DOHH2 (cell line): Measurements from ENCODE around the gene NOD1.
A peak's percentile ranks its signal among the peaks of the same experiment; 100 is the strongest.

Experiments
- CTCF ChIP-seq: fragments of 200-600 bp; sonication (generic); IDR thresholded peaks from one replicate; pipeline ENCODE4 v1.5.1; 2014; ENCODE audit warnings: antibody characterized with exemption, mild to moderate bottlenecking, low read depth, low read length; ENCODE audit not compliant: poor library complexity, severe bottlenecking
- EZH2phosphoT487 ChIP-seq: fragments of 200-600 bp; sonication (generic); IDR thresholded peaks from 2 replicates; pipeline ENCODE4 v1.6.1; 2017; ENCODE audit warnings: borderline replicate concordance, mild to moderate bottlenecking, antibody characterized with exemption, low read length, moderate library complexity, mixed read lengths

DNA sequence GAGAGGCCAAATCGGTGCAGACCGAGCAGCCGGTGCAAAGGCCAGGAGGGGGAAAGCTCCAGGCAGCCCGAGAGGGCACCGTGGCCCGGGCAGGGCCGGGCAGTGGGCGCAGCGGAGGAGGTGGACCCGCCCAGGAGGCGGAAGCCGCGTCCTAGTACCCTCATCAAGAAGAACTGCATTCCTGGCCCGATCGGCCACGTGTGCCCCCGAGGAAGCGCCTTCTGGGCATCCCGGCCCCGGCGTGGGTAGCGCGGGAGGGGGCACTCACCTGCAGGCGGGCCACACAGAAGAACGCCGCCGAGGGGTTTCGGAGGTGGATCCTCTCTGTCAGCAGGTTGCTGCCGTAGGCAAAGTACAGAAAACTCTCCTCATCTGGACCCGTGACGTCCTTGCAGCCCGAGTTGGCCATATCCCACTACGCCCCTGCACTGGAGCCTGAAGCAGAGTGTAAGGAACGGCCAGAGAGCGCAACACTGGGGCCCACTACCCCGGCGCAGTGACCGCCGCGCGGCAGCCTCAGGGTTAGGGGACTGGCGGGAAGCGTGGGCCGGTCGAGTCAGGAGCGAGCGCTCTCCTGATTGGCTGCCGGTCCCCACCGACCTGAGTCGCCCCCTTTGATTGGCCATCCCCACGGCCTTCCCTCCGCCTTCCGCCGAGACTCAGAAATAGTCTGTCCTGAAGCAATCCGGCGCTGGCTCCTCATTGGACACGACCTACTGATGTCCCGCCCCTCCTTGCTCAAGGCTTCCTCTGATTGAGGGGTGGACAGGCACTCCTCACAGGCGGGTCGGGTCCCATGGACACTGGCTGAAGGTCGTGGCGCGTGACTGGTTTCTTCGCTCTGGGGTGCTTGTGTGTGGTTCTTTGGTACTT is 26.0 kb upstream of the NOD1 start, which contains the start of gene GGCT:
- peak; percentile 9 for TF ChIP-seq CTCF
- TF ChIP-seq EZH2phosphoT487 = no peak
